H1 (cell line): ENCODE measurements around the gene FAM53C. TPM values are rescaled to one million over a fixed set of nuclear protein-coding genes. Genes with fewer than 3 reads are reported as not detected.

ENCODE experiments used
- RNF2 ChIP-seq: fragments of 200-900, 300-1000 bp; sonication (generic); IDR thresholded peaks from 2 replicates; pipeline ENCODE4 v1.7.1; 2016; ENCODE audit warnings: borderline replicate concordance, low read depth, mild to moderate bottlenecking, antibody characterized with exemption, low read length; ENCODE audit not compliant: poor library complexity, severe bottlenecking; ENCODE audit errors: missing control alignments
- polyA plus RNA-seq, 7 experiments: library from polyadenylated mRNA; depleted of rRNA in 3 of 7; stranded (reverse) in 5 of 7; unstranded in 2 of 7; fragments of >200 nt in 5 of 7; fragments of 200-250 nt in 2 of 7; gene quantifications; 1 replicate in 5 of 7; 2 replicates in 1 of 7; 4 replicates in 1 of 7; pipeline versions ENCODE4 v1.2.1 to v1.2.3, GENCODE V29; 2011 to 2013; ENCODE audit warnings: missing spikeins in 2 of 7, mixed read lengths in 2 of 7
- total RNA-seq: library from RNA; stranded (reverse); fragmentation: NEBNext Ultra II Directional; extraction: Animal tissue kit (Norgen Biotek cat#: 25700); gene quantifications from 2 replicates; pipeline ENCODE4 v1.2.1, GENCODE V29; 2021

Gene FAM53C
- total and polyA plus RNA-seq, 2 of the 8 experiments (the other 6 are each of a cell fraction or from before 2014, with no cell fraction given), result 57.6 to 75.3 TPM

GRCh38 chr5:138340008-138340407 is 1.9 kb downstream of the FAM53C start (continued):
- no peak for TF ChIP-seq RNF2
- TF ChIP-seq, all 59 proteins: peak for 0
